Measurements from ENCODE around the gene MAPK12.

Gene MAPK12

GRCh38 chr22:50299785-50300619, 38.5 kb upstream of the MAPK12 start:
- no peak for DNase-seq (ENCODE audit: low spot score)

GRCh38 chr22:50298937-50299784, 37.7 kb upstream of the MAPK12 start:
- DNase-seq (ENCODE audit: low spot score), result no peak

- no peak for DNase-seq (ENCODE audit: low spot score)
Observed at GRCh38 chr22:50298266-50298637, 36.8 kb upstream of the MAPK12 start.

GRCh38 chr22:50297510-50298265, 36.2 kb upstream of the MAPK12 start:
- DNase-seq (ENCODE audit: low spot score), result no peak

- DNase-seq (ENCODE audit: low spot score), result no peak
Observed at GRCh38 chr22:50296658-50297490, 35.4 kb upstream of the MAPK12 start.

DNA sequence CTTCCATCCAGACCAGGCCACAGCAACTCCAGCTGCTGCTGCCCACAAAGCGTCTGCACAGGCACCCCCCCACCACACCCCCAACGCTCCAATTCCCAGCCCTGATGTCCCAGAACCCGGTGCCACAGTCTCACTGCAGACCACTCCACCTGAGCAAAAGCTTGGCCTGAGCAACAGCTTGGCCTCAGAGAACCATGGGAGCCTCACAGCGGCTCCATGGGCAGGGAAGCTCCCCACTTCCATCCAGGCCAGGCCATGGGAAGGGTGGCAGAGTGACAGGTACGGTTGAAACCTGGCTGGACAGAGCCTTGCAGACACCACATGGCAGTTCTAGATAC, 32.8 kb upstream of the MAPK12 start:
- DNase-seq (ENCODE audit: low spot score), result no peak

DNA sequence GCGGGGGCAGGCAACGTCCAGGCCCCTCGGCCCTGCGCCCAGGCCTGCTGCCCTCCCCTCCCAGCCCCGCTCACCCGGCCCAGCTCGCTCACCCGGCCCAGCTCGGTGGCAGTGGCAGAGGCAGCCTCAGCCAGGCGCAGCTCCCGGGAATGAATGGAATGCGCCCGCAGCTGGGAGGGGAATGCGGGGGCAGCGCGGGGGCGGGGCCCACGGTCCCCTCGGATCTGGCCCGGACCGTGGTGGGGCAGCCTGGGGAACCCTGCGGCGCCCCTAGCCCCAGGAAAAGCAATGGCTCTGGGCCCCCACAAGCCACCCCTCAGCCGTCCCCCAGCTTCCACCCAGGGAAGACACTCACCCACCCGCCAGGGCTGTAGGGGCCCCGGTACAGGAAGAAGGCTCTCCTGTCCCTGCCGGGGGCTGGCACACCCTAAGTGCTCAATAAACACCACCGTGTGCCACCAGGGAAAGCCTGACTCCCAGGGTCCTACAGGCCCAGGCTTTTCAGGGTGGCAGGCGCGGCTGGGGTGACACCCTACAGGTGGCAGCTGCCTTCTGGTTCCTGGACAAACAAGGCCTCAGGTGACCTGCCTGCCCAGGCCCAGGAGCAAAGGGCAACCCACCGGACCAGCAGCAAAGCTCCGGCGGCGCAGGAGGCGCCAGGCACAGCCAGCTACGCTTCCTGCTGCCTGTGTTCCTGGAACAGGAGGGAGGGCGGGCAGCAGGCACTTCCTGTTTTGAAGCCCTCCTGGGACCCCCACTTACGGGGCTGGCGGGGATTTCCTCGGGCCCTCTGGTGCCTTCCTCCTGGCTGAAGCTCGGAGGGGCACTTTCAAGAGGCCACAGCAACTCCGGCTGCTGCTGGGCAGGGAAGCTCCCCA, 32.2 kb upstream of the MAPK12 start:
- DNase-seq (ENCODE audit: low spot score), result no peak

- no peak for DNase-seq (ENCODE audit: low spot score)
Observed at GRCh38 chr22:50292643-50293440, 31.4 kb upstream of the MAPK12 start.

- DNase-seq (ENCODE audit: low spot score), result no peak
Observed at GRCh38 chr22:50289942-50290630, 28.6 kb upstream of the MAPK12 start.

DNA sequence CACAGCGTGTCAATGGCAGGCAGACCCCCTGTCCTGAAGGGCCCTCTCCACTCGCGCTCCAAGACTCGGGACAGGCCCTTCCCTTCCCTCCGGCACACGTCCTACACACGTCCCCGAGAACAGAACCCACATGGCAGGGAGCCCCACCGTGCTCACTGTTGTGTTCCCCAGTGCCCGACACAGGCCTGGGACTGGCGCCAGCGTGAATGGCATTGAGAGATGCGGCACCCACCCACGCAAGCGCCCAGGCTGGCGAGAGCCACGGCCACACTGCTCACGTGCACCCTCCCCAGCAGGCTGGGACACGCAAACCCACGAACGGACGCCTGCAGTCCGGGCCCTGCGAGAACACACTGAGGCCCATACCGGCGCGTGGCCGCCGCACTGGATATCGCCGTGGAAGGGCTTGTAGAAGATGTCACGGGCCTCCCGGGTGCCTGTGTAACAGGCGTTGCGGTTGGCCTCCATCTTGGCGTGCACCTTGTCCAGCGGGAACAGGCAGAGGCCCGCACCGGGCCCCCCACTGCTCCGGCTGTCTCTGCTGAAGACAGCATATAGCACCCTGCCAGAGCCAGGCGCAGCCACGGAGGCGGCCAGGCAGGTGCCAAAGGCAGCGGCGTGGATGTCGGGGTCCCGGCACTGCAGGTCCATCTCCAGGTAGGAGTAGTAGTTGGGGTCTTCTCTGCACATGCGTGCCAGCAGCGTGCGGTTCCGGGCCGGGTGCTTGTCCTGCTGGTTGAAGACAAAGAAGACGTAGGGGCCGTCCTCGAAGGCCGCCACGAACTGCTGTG, 27.9 kb upstream of the MAPK12 start:
- no peak for DNase-seq (ENCODE audit: low spot score)

GRCh38 chr22:50287731-50288130, 26.2 kb upstream of the MAPK12 start:
- DNase-seq (ENCODE audit: low spot score), result no peak

- DNase-seq (ENCODE audit: low spot score), result no peak
Observed at GRCh38 chr22:50286701-50287318, 25.3 kb upstream of the MAPK12 start.

- no peak for DNase-seq (ENCODE audit: low spot score)
Observed at GRCh38 chr22:50286275-50286674, 24.8 kb upstream of the MAPK12 start.

GRCh38 chr22:50285568-50286229, 24.2 kb upstream of the MAPK12 start:
- DNase-seq (ENCODE audit: low spot score), result no peak

GRCh38 chr22:50284479-50284878, 23.0 kb upstream of the MAPK12 start:
- no peak for DNase-seq (ENCODE audit: low spot score)

DNA sequence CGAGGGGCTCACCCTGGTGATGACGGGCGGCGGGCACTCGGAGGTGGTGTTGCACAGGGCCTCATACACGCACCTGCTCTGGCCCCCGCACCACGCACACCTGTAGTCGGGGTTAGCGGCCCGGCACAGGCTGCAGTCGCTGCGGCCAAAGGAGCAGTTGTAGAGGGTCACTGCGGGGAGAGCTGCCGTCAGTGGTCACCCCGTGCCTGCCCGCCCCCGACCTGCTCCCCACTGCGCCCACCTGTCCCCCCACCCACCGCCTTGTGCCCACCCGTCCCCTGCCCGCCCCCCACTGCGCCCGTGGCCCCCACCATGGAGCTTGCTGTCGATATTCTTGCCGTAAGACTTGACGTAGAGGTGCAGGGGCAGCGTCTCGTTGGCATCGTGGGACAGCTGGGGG, 22.3 kb upstream of the MAPK12 start:
- DNase-seq (ENCODE audit: low spot score), result no peak

- no peak for DNase-seq (ENCODE audit: low spot score)
Observed at GRCh38 chr22:50282361-50283155, 21.1 kb upstream of the MAPK12 start.
